Activated T-helper 17 cell treated with anti-CD3 and anti-CD28 coated beads, Interleukin-2, amount 50 U/mL, for 72 hours (primary cell): ENCODE data around the gene FARS2. TPM values are rescaled to one million over a fixed set of nuclear protein-coding genes. Genes with fewer than 3 reads are reported as not detected.

Experiments
- ATAC-seq: fragments of 150-1000 bp; cut with Tn5 transposase; replicated peaks from 2 replicates; pipeline ENCODE4 v1.10.0; 2021; ENCODE audit warnings: mild to moderate bottlenecking, moderate library complexity
- H3K27ac Mint-ChIP-seq: one replicate; pipeline ENCODE4 v1.8.0; 2022; ENCODE audit warnings: mixed read lengths
- H3K27me3 Mint-ChIP-seq: one replicate; pipeline ENCODE4 v1.8.0; 2022; ENCODE audit warnings: mixed read lengths
- H3K36me3 Mint-ChIP-seq: one replicate; pipeline ENCODE4 v1.8.0; 2022; ENCODE audit warnings: low read depth, mild to moderate bottlenecking, mixed read lengths
- H3K4me1 Mint-ChIP-seq: one replicate; pipeline ENCODE4 v1.8.0; 2022; ENCODE audit warnings: mixed read lengths
- H3K4me3 Mint-ChIP-seq: one replicate; pipeline ENCODE4 v1.8.0; 2022; ENCODE audit warnings: mild to moderate bottlenecking, mixed read lengths
- H3K9me3 Mint-ChIP-seq: one replicate; pipeline ENCODE4 v1.8.0; 2022; ENCODE audit warnings: mixed read lengths
- total RNA-seq, 2 donors: library from RNA; stranded (reverse); gene quantifications; one replicate each; pipeline ENCODE4 v1.2.3, GENCODE V29; 2022

FARS2 gene
- total RNA-seq, 2 donors from 2014 or later, result 19.3 to 48.3 TPM

- ATAC-seq, result no peak
- Mint-ChIP-seq H3K27ac (no peak overlapping the region), H3K4me1 (peaks cover 9% of the 10 kb centered on the region), H3K9me3 (no peaks in the 10 kb centered on the region), H3K4me3 (no peak overlapping the region), H3K27me3 (no peaks in the 10 kb centered on the region), H3K36me3 (peaks cover 7% of the 10 kb centered on the region)
These were observed 117.0 kb downstream of the FARS2 start for GRCh38 chr6:5378331-5378730.

- H3K9me3 Mint-ChIP-seq, result no peaks in the 10 kb centered on the region
- no peak for ATAC-seq
- no peaks in the 10 kb centered on the region for H3K27me3 Mint-ChIP-seq
- no peaks in the 10 kb centered on the region for H3K36me3 Mint-ChIP-seq
- H3K27ac Mint-ChIP-seq, result no peak overlapping the region
- H3K4me3 Mint-ChIP-seq, result no peak overlapping the region
- H3K4me1 Mint-ChIP-seq, result peaks cover 9% of the 10 kb centered on the region
These were observed 118.4 kb downstream of the FARS2 start for GRCh38 chr6:5379647-5380242.

GRCh38 chr6:5383856-5384255 is 122.5 kb downstream of the FARS2 start:
- Mint-ChIP-seq H3K36me3 (no peaks in the 10 kb centered on the region), H3K27me3 (no peaks in the 10 kb centered on the region), H3K4me3 (no peak overlapping the region), H3K4me1 (peaks cover 9% of the 10 kb centered on the region), H3K27ac (no peak overlapping the region), H3K9me3 (no peaks in the 10 kb centered on the region)
- ATAC-seq, result no peak

- Mint-ChIP-seq H3K27ac (no peak overlapping the region), H3K36me3 (no peaks in the 10 kb centered on the region), H3K4me3 (no peak overlapping the region), H3K4me1 (peaks cover 8% of the 10 kb centered on the region), H3K9me3 (no peaks in the 10 kb centered on the region), H3K27me3 (no peaks in the 10 kb centered on the region)
- no peak for ATAC-seq
These were observed 123.0 kb downstream of the FARS2 start for GRCh38 chr6:5384276-5384675.

GRCh38 chr6:5388326-5388725 is 127.0 kb downstream of the FARS2 start:
- Mint-ChIP-seq H3K4me1 (no peaks in the 10 kb centered on the region), H3K36me3 (no peaks in the 10 kb centered on the region), H3K27me3 (no peaks in the 10 kb centered on the region), H3K4me3 (no peak overlapping the region), H3K27ac (no peak overlapping the region), H3K9me3 (no peaks in the 10 kb centered on the region)
- ATAC-seq, result no peak

GRCh38 chr6:5389086-5389745 is 127.9 kb downstream of the FARS2 start:
- no peak for ATAC-seq
- Mint-ChIP-seq H3K27ac (no peak overlapping the region), H3K27me3 (no peaks in the 10 kb centered on the region), H3K9me3 (no peaks in the 10 kb centered on the region), H3K4me3 (no peak overlapping the region), H3K36me3 (no peaks in the 10 kb centered on the region), H3K4me1 (no peaks in the 10 kb centered on the region)

- H3K27ac Mint-ChIP-seq, result no peak overlapping the region
- no peak for ATAC-seq
- H3K4me3 Mint-ChIP-seq, result no peak overlapping the region
- no peaks in the 10 kb centered on the region for H3K4me1 Mint-ChIP-seq
- H3K27me3 Mint-ChIP-seq, result no peaks in the 10 kb centered on the region
- no peaks in the 10 kb centered on the region for H3K9me3 Mint-ChIP-seq
- H3K36me3 Mint-ChIP-seq, result no peaks in the 10 kb centered on the region
These were observed 128.9 kb downstream of the FARS2 start for GRCh38 chr6:5390177-5390576.

GRCh38 chr6:5394280-5394679 is 133.0 kb downstream of the FARS2 start:
- no peaks in the 10 kb centered on the region for H3K36me3 Mint-ChIP-seq
- H3K27me3 Mint-ChIP-seq, result no peaks in the 10 kb centered on the region
- no peaks in the 10 kb centered on the region for H3K4me1 Mint-ChIP-seq
- H3K4me3 Mint-ChIP-seq, result no peak overlapping the region
- no peaks in the 10 kb centered on the region for H3K9me3 Mint-ChIP-seq
- no peak overlapping the region for H3K27ac Mint-ChIP-seq
- ATAC-seq, result no peak

GRCh38 chr6:5395719-5396118 is 134.4 kb downstream of the FARS2 start:
- Mint-ChIP-seq H3K36me3 (no peaks in the 10 kb centered on the region), H3K27me3 (no peaks in the 10 kb centered on the region), H3K4me1 (peaks cover 11% of the 10 kb centered on the region), H3K27ac (no peak overlapping the region), H3K9me3 (no peaks in the 10 kb centered on the region), H3K4me3 (no peak overlapping the region)
- no peak for ATAC-seq

GRCh38 chr6:5398530-5398929 is 137.2 kb downstream of the FARS2 start:
- Mint-ChIP-seq H3K27ac (no peak overlapping the region), H3K27me3 (no peaks in the 10 kb centered on the region), H3K4me1 (peaks cover 20% of the 10 kb centered on the region), H3K4me3 (no peak overlapping the region), H3K36me3 (no peaks in the 10 kb centered on the region), H3K9me3 (peaks cover 3% of the 10 kb centered on the region)
- ATAC-seq, result peak; percentile 99

- Mint-ChIP-seq H3K4me1 (peaks cover 20% of the 10 kb centered on the region), H3K27me3 (no peaks in the 10 kb centered on the region), H3K36me3 (no peaks in the 10 kb centered on the region), H3K27ac (peak overlapping the region; percentile 52), H3K4me3 (peak overlapping the region; percentile 12), H3K9me3 (peaks cover 3% of the 10 kb centered on the region)
- ATAC-seq, result no peak
These were observed 138.1 kb downstream of the FARS2 start for GRCh38 chr6:5399391-5399790.

- Mint-ChIP-seq H3K4me3 (no peak overlapping the region), H3K36me3 (peaks cover 11% of the 10 kb centered on the region), H3K4me1 (peaks cover 20% of the 10 kb centered on the region), H3K9me3 (peaks cover 3% of the 10 kb centered on the region), H3K27me3 (no peaks in the 10 kb centered on the region), H3K27ac (no peak overlapping the region)
- no peak for ATAC-seq
These were observed 140.8 kb downstream of the FARS2 start for GRCh38 chr6:5401845-5402738.

- peaks cover 3% of the 10 kb centered on the region for H3K9me3 Mint-ChIP-seq
- H3K36me3 Mint-ChIP-seq, result peaks cover 13% of the 10 kb centered on the region
- H3K4me3 Mint-ChIP-seq, result no peak overlapping the region
- no peak for ATAC-seq
- no peaks in the 10 kb centered on the region for H3K27me3 Mint-ChIP-seq
- H3K4me1 Mint-ChIP-seq, result peaks cover 20% of the 10 kb centered on the region
- H3K27ac Mint-ChIP-seq, result no peak overlapping the region
These were observed 141.8 kb downstream of the FARS2 start for GRCh38 chr6:5403076-5403475.

- no peaks in the 10 kb centered on the region for H3K27me3 Mint-ChIP-seq
- peaks cover 3% of the 10 kb centered on the region for H3K9me3 Mint-ChIP-seq
- no peak overlapping the region for H3K27ac Mint-ChIP-seq
- peaks cover 20% of the 10 kb centered on the region for H3K4me1 Mint-ChIP-seq
- no peak overlapping the region for H3K4me3 Mint-ChIP-seq
- H3K36me3 Mint-ChIP-seq, result peaks cover 19% of the 10 kb centered on the region
- ATAC-seq, result no peak
These were observed 142.3 kb downstream of the FARS2 start for GRCh38 chr6:5403609-5404008.

- H3K4me3 Mint-ChIP-seq, result no peak overlapping the region
- H3K27me3 Mint-ChIP-seq, result no peaks in the 10 kb centered on the region
- ATAC-seq, result no peak
- H3K4me1 Mint-ChIP-seq, result peaks cover 13% of the 10 kb centered on the region
- peaks cover 3% of the 10 kb centered on the region for H3K9me3 Mint-ChIP-seq
- peaks cover 20% of the 10 kb centered on the region for H3K36me3 Mint-ChIP-seq
- no peak overlapping the region for H3K27ac Mint-ChIP-seq
These were observed 144.7 kb downstream of the FARS2 start for GRCh38 chr6:5405976-5406375.
